ENCODE measurements around the gene TRMT44.

TRMT44 gene

GRCh38 chr4:8438743-8439142 is 1.8 kb upstream of the TRMT44 start:
- no peak for DNase-seq

- DNase-seq: no peak
Observed at GRCh38 chr4:8439168-8439567, 1.4 kb upstream of the TRMT44 start.

DNA sequence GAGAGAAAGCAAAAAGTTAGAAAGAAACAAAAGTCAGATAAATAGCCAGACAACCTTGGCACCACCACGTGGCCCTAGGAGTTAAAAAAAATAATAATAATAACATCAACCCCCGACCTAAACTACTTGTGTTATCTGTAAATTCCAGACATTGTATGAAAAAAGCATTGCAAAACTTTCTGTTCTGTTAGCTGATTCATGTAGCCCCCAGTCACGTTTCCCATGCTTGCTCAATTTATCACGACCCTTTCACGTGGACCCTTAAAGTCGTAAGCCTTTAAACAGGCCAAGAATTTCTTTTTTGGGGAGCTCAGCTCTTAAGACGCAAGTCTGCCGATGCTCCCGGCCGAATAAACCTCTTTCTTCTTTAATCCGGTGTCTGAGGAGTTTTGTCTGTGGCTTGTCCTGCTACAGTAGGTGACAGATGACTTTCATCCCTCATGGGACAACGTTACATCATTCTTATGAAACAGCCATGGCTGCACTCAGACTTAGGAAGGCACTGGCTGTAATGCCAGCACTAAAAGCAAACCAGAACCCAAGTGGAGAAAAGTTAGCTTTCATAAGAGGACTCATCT is 574 bp upstream of the TRMT44 start:
- DNase-seq: no peak

- no peak for DNase-seq
Observed at GRCh38 chr4:8441499-8442091, 1.0 kb downstream of the TRMT44 start.

DNA sequence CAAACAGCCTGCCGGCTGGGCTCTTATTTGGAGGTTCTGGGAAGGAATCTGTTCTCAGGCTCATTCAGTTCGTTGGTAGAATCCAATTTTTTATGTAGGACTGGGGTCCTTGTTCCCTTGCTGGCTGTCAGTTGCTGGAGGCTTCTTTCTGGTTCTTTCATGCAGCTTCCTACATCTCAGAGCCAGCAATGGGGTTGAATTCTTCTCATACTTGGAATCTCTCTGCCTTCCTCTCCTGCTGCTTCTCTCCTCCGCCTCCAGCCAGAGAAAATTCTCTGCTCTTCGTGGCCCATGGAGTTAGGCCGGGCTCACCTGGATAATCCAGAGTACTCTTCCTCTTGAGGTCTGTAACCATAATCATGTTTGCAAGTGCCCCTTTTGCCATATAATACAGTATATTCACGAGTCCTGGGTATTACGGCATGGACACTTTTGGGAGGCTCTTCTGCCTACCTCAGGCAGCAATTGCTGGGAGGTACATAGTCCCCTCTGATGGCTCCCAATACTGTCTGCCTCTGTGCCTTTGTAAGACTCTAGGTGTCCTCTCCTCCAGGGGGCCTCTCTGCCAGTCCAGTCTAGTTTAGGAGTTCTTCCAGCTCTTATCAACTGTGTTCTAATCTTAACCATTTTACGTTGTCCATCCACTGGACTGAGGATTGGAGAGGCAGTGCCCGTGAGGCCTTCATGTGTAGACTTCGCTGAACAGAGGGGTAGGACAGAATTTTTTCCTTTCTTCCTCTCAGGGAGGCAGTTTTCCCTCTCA is 2.2 kb downstream of the TRMT44 start:
- no peak for DNase-seq

- DNase-seq: no peak
Observed at GRCh38 chr4:8443801-8444200, 3.2 kb downstream of the TRMT44 start.

DNA sequence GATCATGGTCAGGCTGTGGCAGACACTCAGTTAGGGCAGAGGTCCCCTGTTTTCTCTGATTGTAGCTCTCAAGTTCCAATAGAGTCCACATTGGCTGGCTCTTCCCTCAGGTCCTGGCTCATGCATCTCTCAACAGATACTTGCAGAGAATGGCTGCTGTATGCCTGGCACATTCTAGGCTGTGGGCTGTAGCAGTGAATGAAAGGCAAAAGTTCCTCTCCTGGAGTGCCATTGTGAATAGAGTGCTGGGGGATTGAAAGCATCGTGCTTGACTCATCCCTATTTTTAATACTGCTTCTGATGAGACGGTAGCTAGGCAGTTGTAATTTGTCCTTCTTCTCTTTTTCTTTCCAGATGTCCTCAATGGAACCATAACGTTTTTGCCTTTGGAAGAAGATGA is 5.5 kb downstream of the TRMT44 start:
- no peak for DNase-seq

- no peak for DNase-seq
Observed at GRCh38 chr4:8451440-8452182, 11.0 kb downstream of the TRMT44 start.

DNA sequence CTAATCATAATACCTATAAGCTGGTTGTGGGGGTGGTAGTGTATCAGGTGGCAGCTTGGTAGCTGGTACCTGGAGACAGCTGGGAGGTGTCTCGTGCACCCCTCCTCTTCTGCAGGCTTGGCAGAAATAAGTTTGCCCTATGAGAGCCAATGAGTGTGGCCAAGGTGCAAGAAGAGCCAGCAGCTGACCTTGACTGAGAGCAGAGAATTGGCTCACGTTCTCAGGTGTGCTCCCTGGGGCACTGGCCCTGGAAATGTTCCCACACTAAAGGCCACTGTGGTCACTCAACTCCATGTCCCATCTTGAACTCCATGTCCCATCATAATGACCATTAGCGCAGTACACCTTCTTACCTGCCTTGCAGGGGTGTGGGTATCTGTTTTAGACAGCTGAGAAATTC is 13.4 kb downstream of the TRMT44 start:
- no peak for DNase-seq

DNA sequence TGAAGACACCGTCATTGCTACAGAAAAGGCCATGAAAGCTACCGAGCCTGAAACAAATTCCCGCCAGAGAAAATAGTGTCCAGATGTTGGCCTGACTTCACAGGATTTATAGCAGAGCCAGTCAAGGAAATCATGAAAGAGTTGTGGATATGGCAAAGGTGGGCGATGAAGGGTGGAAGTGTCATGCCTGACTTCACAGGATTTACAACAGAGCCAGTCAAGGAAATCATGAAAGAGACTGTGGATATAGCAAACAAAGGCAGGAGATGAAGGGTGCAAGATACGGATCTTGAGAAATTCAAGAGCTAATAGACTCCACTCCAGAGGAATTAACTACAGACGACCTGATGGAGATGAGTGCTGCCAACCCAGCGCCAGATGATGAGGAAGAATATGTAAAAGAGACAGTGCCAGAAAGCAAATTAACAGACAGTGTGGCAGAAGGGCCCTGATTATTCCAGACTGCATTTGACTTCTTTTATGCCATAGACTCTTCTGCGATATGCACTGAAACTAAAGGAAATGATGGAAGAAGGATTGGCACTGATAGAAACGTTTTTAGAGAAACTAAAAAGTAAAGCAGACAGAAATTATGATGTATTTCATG is 17.2 kb downstream of the TRMT44 start:
- DNase-seq: no peak

GRCh38 chr4:8459867-8460445 is 19.4 kb downstream of the TRMT44 start:
- DNase-seq: no peak

- DNase-seq: no peak
Observed at GRCh38 chr4:8461086-8461485, 20.5 kb downstream of the TRMT44 start.

DNA sequence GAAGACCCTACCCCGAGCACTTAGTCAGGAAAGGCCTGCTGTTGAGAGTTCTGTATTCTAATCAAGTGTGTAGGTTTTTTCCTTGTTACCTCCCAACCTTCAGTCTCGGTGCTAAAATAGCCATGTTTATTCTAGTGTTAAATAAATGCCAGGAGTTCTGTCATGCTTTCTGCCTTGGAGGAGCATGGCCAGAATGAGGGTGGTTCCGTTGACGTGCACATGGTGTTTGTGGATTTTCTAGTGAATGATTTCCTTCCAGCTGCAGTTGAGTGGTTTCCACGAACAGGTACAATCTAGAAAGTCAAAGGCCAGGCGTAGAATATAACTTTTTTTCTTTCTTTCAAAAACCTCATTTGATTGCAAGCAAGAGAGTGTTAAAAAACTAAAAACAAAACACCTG is 21.0 kb downstream of the TRMT44 start:
- no peak for DNase-seq

- DNase-seq: no peak
Observed at GRCh38 chr4:8463811-8464210, 23.2 kb downstream of the TRMT44 start.

DNA sequence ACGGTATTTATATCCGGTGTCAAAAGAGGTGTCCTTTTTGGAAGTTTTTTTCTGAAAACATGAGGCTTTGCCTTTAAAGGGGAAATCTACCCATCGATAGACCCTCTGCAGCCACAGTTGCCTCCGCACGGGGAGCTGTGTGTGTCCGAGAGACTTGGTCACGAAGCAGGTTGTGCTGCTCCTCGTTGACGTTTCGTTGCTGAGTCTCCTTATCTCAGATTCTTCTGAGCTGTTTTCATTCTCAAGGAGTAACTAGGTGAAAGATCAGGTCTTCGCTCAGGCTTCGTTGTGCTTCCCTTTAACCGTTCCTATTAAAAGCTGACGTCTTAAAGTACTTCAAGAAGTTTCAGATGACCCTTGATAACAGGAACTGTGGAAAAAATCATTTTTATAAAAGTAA is 23.8 kb downstream of the TRMT44 start:
- DNase-seq: no peak

- no peak for DNase-seq
Observed at GRCh38 chr4:8465615-8466611, 25.3 kb downstream of the TRMT44 start.

DNA sequence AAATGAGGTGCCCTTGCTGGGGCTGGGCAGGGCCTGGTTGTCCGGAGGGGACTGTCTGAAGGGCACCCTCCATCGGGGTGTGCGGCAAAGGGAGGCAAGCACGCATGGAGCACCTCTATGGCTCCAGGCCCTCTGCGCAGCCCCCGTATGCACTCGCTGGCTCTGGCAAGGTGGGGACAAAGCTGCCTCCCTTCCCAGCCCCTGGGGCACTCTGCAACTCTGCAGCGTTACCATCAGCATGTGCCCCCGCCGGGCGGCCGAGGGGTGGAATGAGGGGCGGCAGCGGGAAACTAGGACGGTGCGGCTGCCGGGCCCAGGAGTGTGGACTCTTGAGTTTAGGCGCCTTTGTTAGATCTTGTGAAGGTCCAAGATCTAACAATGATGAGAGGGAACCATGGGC is 26.4 kb downstream of the TRMT44 start:
- DNase-seq: no peak

- DNase-seq: peak; percentile 42
Observed at GRCh38 chr4:8468746-8469535, 28.4 kb downstream of the TRMT44 start.

- no peak for DNase-seq
Observed at GRCh38 chr4:8469550-8469949, 29.0 kb downstream of the TRMT44 start.

DNA sequence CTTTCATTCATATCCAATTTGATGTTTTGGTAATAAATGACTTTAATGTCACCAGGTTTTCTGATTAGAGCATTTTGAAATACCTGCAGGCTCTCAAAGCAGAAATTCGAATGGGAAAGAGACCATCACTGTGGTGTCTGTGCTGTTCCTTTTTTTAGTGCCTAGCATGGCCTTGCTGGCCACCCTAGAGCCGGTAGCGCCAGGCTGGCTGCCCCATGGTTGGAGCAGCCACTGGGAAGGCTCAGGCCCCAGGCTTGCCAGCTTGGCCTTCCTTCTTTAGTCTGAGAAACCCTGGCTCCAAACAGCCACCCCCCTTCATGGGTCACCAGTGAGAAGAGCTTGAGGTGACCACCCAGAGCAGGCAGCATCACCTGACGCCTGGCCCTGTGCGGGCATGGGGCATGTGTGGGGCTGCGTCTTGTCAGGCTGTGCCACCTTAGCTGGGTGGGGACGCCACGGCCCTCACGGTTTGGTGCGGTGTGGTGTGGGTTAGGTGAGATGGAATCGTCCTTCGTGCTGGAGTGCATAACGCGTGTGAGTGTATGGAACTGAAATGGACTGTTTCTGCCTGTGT is 30.0 kb downstream of the TRMT44 start:
- no peak for DNase-seq

Measured in CD4-positive, alpha-beta T cell treated with Interleukin-17A for 1 hour (primary cell).